Gastroesophageal sphincter (tissue), 3 donors: ENCODE data around the gene RBM17.

ENCODE experiments used
- CTCF ChIP-seq, 4 experiments: fragments of 200-600 bp in 2 of 4; fragments of 450-650 bp in 2 of 4; sonication (generic) in 1 of 4; IDR thresholded peaks; one replicate each; pipeline ENCODE4 v1.5.1; 2017 to 2019; ENCODE audit warnings: antibody characterized with exemption in 4 of 4, mild to moderate bottlenecking in 2 of 4, moderate library complexity in 2 of 4
- EP300 ChIP-seq: sonication (generic); formaldehyde crosslinking; IDR thresholded peaks from one replicate; pipeline ENCODE4 v1.6.1; 2017; ENCODE audit warnings: antibody characterized with exemption, mild to moderate bottlenecking
- POLR2AphosphoS5 ChIP-seq: sonication (generic); formaldehyde crosslinking; IDR thresholded peaks from one replicate; pipeline ENCODE4 v1.6.1; 2017; ENCODE audit warnings: antibody characterized with exemption

DNA sequence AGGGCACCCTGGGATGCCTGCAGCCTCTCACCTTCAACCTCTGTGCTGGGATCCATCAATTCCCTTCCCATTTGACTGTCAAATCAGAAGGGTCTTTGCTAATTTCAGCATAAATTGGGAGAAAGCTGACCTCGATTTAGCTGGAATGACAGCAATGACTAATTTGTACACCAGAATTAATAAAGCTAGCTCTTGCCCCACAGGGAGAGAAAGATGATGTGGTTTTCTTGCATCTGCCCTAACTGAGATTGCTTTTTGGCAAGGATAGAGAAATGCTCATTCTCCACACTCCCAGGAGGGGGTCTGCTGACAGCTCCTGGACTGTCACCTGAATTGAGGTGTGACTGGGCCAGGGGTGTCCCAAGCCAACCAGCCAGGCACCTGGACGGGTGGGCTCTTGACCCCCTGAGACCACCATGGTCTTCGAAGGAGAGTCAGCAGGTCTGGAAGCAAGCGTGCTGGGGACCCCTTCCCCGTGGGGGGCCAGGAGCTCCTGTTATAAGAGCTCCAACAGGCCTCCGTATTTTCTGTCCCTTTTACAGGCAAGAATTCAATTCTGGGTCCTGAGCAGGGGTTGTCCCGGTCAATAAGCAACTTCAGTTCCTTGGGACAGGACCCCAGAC is 42.1 kb downstream of the RBM17 start:
- TF ChIP-seq CTCF (IDR thresholded peaks at IDR 0.05): no peak
- TF ChIP-seq EP300: no peak
- TF ChIP-seq POLR2AphosphoS5: no peak
